SKM-1 treated with dmso at 0.1 percent for 144 hours (cell line): ENCODE measurements around the gene ERBB2.
"Not testable (repeated sequence)": the region's sequence is repeated elsewhere in the genome, so short reads cannot be mapped to it uniquely, and the experiment has no call there.

ENCODE experiments used
- DNase-seq: peaks from one replicate; lab custom pipeline; 2025; ENCODE audit not compliant: unreplicated experiment; lab: John Stamatoyannopoulos, UW

Gene ERBB2

GRCh38 chr17:39757931-39758873 is 58.3 kb downstream of the ERBB2 start:
- peak; percentile 11 for DNase-seq

- no peak for DNase-seq
Measured at GRCh38 chr17:39759204-39759603, 59.3 kb downstream of the ERBB2 start.

- no peak for DNase-seq
Measured at GRCh38 chr17:39761861-39762496, 62.1 kb downstream of the ERBB2 start.

GRCh38 chr17:39763051-39763820 is 63.4 kb downstream of the ERBB2 start:
- DNase-seq: no peak

GRCh38 chr17:39764171-39764570 is 64.3 kb downstream of the ERBB2 start:
- DNase-seq: not testable (repeated sequence)

- DNase-seq: no peak
Measured at GRCh38 chr17:39765175-39765574, 65.3 kb downstream of the ERBB2 start.

- DNase-seq: no peak
Measured at GRCh38 chr17:39765766-39766165, 65.9 kb downstream of the ERBB2 start.

GRCh38 chr17:39767147-39767546 is 67.3 kb downstream of the ERBB2 start:
- DNase-seq: no peak

GRCh38 chr17:39769974-39770587 is 70.2 kb downstream of the ERBB2 start:
- no peak for DNase-seq

GRCh38 chr17:39772415-39772814 is 72.6 kb downstream of the ERBB2 start:
- no peak for DNase-seq

GRCh38 chr17:39772987-39773934 is 73.4 kb downstream of the ERBB2 start:
- no peak for DNase-seq

GRCh38 chr17:39774047-39774446 is 74.2 kb downstream of the ERBB2 start:
- DNase-seq: no peak

GRCh38 chr17:39775031-39775430 is 75.2 kb downstream of the ERBB2 start:
- DNase-seq: no peak

- DNase-seq: no peak
Measured at GRCh38 chr17:39776252-39776651, 76.4 kb downstream of the ERBB2 start.

GRCh38 chr17:39777534-39778365 is 77.9 kb downstream of the ERBB2 start:
- DNase-seq: no peak
